Sigmoid colon (tissue), 4 donors: ENCODE data around the gene DLGAP4.

Experiments
- POLR2AphosphoS5 ChIP-seq, 4 donors: sonication (generic); formaldehyde crosslinking; IDR thresholded peaks; one replicate each; pipeline ENCODE4 v1.6.1; 2017; ENCODE audit warnings: antibody characterized with exemption in 4 of 4
- TF ChIP-seq, protein P1 (sequence below), 4 experiments: fragments of 450-650 bp in 3 of 4; fragments of 200-600 bp in 1 of 4; IDR thresholded peaks; one replicate each; pipeline ENCODE4 v1.5.1; 2016 to 2019; ENCODE audit warnings: antibody characterized with exemption in 4 of 4, mild to moderate bottlenecking in 3 of 4, moderate library complexity in 2 of 4

DNA sequence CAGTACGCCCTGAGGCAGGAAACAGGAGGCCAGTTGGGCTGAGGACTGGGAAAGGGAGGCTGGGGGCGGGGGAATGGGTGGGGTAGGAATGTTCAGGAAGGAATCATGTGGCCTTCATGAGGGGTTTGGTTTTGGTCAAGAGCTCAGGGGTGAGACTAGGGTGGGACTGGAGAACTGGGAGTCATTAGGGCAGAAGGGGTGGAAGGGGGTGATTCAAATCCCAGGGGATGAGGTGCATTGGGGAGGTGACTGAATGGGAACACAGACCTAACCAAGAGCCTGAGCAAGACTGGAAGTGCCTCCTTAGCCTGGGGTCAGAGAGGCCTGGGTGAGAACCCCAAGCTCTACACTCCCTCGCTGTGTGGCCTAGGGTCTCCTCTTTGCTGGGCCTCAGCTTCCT lies 86.8 kb downstream of the DLGAP4 start:
- TF ChIP-seq, protein P1, sequence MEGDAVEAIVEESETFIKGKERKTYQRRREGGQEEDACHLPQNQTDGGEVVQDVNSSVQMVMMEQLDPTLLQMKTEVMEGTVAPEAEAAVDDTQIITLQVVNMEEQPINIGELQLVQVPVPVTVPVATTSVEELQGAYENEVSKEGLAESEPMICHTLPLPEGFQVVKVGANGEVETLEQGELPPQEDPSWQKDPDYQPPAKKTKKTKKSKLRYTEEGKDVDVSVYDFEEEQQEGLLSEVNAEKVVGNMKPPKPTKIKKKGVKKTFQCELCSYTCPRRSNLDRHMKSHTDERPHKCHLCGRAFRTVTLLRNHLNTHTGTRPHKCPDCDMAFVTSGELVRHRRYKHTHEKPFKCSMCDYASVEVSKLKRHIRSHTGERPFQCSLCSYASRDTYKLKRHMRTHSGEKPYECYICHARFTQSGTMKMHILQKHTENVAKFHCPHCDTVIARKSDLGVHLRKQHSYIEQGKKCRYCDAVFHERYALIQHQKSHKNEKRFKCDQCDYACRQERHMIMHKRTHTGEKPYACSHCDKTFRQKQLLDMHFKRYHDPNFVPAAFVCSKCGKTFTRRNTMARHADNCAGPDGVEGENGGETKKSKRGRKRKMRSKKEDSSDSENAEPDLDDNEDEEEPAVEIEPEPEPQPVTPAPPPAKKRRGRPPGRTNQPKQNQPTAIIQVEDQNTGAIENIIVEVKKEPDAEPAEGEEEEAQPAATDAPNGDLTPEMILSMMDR (IDR thresholded peaks at IDR 0.05), result no peak
- TF ChIP-seq POLR2AphosphoS5 (IDR thresholded peaks at IDR 0.05), result no peak
